H9 (cell line): ENCODE results near the gene R3HDM4. TPM values are rescaled to one million over a fixed set of nuclear protein-coding genes. Genes with fewer than 3 reads are reported as not detected.

Experiments
- DNase-seq: peaks from one replicate; pipeline ENCODE4 v3.0.0-alpha.2; 2017
- H2AFZ ChIP-seq: one replicate; pipeline ENCODE4 v1.6.1; 2013; ENCODE audit warnings: mild to moderate bottlenecking, low read length, control low read depth, moderate library complexity
- H2AK5ac ChIP-seq: 2 replicates; pipeline ENCODE4 v1.6.1; 2013; ENCODE audit warnings: low read length, control low read depth, mixed read lengths; ENCODE audit not compliant: insufficient read length
- H2BK120ac ChIP-seq: one replicate; pipeline ENCODE4 v1.6.1; 2013; ENCODE audit warnings: low read depth, mild to moderate bottlenecking, low read length, control low read depth, inconsistent platforms; ENCODE audit not compliant: poor library complexity, severe bottlenecking
- H2BK12ac ChIP-seq: 2 replicates; pipeline ENCODE4 v1.6.1; 2013; ENCODE audit warnings: low read length, control low read depth, mixed read lengths, low read depth; ENCODE audit not compliant: insufficient read length
- H2BK15ac ChIP-seq: 2 replicates; pipeline ENCODE4 v1.6.1; 2013; ENCODE audit warnings: low read depth, low read length, control low read depth
- H2BK20ac ChIP-seq: one replicate; pipeline ENCODE4 v1.6.1; 2013; ENCODE audit warnings: low read depth, mild to moderate bottlenecking, low read length, control low read depth, inconsistent platforms; ENCODE audit not compliant: poor library complexity, severe bottlenecking
- H2BK5ac ChIP-seq: 2 replicates; pipeline ENCODE4 v1.6.1; 2013; ENCODE audit warnings: low read length, control low read depth, mixed read lengths; ENCODE audit not compliant: insufficient read length
- H3K14ac ChIP-seq: 2 replicates; pipeline ENCODE4 v1.6.1; 2013; ENCODE audit warnings: low read length, control low read depth; ENCODE audit not compliant: insufficient read depth
- H3K18ac ChIP-seq: 2 replicates; pipeline ENCODE4 v1.6.1; 2013; ENCODE audit warnings: low read depth, mild to moderate bottlenecking, mixed read lengths, low read length, control low read depth; ENCODE audit not compliant: insufficient read length
- H3K23ac ChIP-seq: 2 replicates; pipeline ENCODE4 v1.6.1; 2013; ENCODE audit warnings: low read length, control low read depth, mixed read lengths, low read depth; ENCODE audit not compliant: insufficient read length
- H3K23me2 ChIP-seq: 2 replicates; pipeline ENCODE4 v1.6.1; 2013; ENCODE audit warnings: low read depth, mild to moderate bottlenecking, mixed read lengths, low read length, control low read depth; ENCODE audit not compliant: insufficient read length, poor library complexity, severe bottlenecking
- H3K27ac ChIP-seq: 2 replicates; pipeline ENCODE4 v1.5.1; 2013; ENCODE audit warnings: low read length, control low read depth, mixed read lengths, low read depth; ENCODE audit not compliant: insufficient read length
- H3K27me3 ChIP-seq: 2 replicates; pipeline ENCODE4 v1.6.1; 2013; ENCODE audit warnings: low read length, control low read depth, inconsistent platforms; ENCODE audit not compliant: insufficient read depth
- H3K4ac ChIP-seq: 2 replicates; pipeline ENCODE4 v1.6.1; 2013; ENCODE audit warnings: low read depth, mild to moderate bottlenecking, control low read depth, inconsistent platforms, low read length, moderate library complexity
- H3K4me1 ChIP-seq: 2 replicates; pipeline ENCODE4 v1.6.1; 2013; ENCODE audit warnings: low read length, control low read depth, inconsistent platforms; ENCODE audit not compliant: insufficient read depth
- H3K4me2 ChIP-seq: 2 replicates; pipeline ENCODE4 v1.6.1; 2013; ENCODE audit warnings: low read length, control low read depth, mixed read lengths; ENCODE audit not compliant: insufficient read length, insufficient read depth
- H3K56ac ChIP-seq: 2 replicates; pipeline ENCODE4 v1.6.1; 2013; ENCODE audit warnings: low read depth, mild to moderate bottlenecking, mixed read lengths, low read length, control low read depth; ENCODE audit not compliant: insufficient read length
- H3K79me1 ChIP-seq: 2 replicates; pipeline ENCODE4 v1.6.1; 2013; ENCODE audit warnings: low read depth, mild to moderate bottlenecking, moderate library complexity, low read length, control low read depth, inconsistent platforms; ENCODE audit not compliant: insufficient read depth, poor library complexity, severe bottlenecking
- H3K79me2 ChIP-seq: 2 replicates; pipeline ENCODE4 v1.6.1; 2013; ENCODE audit warnings: low read length, control low read depth, inconsistent platforms; ENCODE audit not compliant: insufficient read depth
- H3K9ac ChIP-seq: 2 replicates; pipeline ENCODE4 v1.6.1; 2013; ENCODE audit warnings: low read length, control low read depth, mixed read lengths; ENCODE audit not compliant: insufficient read length; ENCODE audit errors: extremely low read depth
- H3K9me3 ChIP-seq: one replicate; pipeline ENCODE4 v1.6.1; 2013; ENCODE audit warnings: low read depth, low read length, inconsistent platforms; ENCODE audit not compliant: control insufficient read depth
- H3T11ph ChIP-seq: one replicate; pipeline ENCODE4 v1.6.1; 2013; ENCODE audit warnings: mild to moderate bottlenecking, low read length, control low read depth, inconsistent platforms
- H4K20me1 ChIP-seq: one replicate; pipeline ENCODE4 v1.6.1; 2013; ENCODE audit not compliant: control insufficient read depth, insufficient read length, insufficient read depth
- H4K5ac ChIP-seq: 2 replicates; pipeline ENCODE4 v1.6.1; 2013; ENCODE audit warnings: low read depth, mild to moderate bottlenecking, mixed read lengths, low read length, control low read depth; ENCODE audit not compliant: insufficient read length
- H4K8ac ChIP-seq: replicated peaks from 2 replicates; pipeline ENCODE4 v1.6.1; 2013; ENCODE audit warnings: low read length, control low read depth, mixed read lengths, low read depth; ENCODE audit not compliant: insufficient read length
- H4K91ac ChIP-seq: 2 replicates; pipeline ENCODE4 v1.6.1; 2013; ENCODE audit warnings: low read depth, mild to moderate bottlenecking, moderate library complexity, mixed read lengths, low read length, control low read depth; ENCODE audit not compliant: insufficient read length
- H3K27ac Mint-ChIP-seq, 3 experiments: 2 replicates in 2 of 3; 3 replicates in 1 of 3; pipeline ENCODE4 v1.8.0; 2020 to 2021; ENCODE audit warnings: mixed read lengths in 3 of 3, mild to moderate bottlenecking in 1 of 3, moderate library complexity in 1 of 3
- H3K27me3 Mint-ChIP-seq: 2 replicates; pipeline ENCODE4 v1.8.0; 2021; ENCODE audit warnings: low read depth, mild to moderate bottlenecking, moderate library complexity, mixed read lengths
- H3K36me3 Mint-ChIP-seq, 3 experiments: 2 replicates in 2 of 3; 3 replicates in 1 of 3; pipeline ENCODE4 v1.8.0; 2020 to 2021; ENCODE audit warnings: low read depth in 3 of 3, mixed read lengths in 3 of 3; ENCODE audit not compliant: insufficient read depth in 1 of 3
- H3K4me1 Mint-ChIP-seq, 2 experiments: 2 replicates each; pipeline ENCODE4 v1.8.0; 2020; ENCODE audit warnings: mixed read lengths in 2 of 2
- H3K4me3 Mint-ChIP-seq, 2 experiments: 2 replicates in 1 of 2; 3 replicates in 1 of 2; pipeline ENCODE4 v1.8.0; 2020 to 2021; ENCODE audit warnings: mild to moderate bottlenecking in 2 of 2, mixed read lengths in 2 of 2, moderate library complexity in 1 of 2
- H3K9me3 Mint-ChIP-seq, 2 experiments: 2 replicates in 1 of 2; 3 replicates in 1 of 2; pipeline ENCODE4 v1.8.0; 2020; ENCODE audit warnings: mild to moderate bottlenecking in 2 of 2, mixed read lengths in 2 of 2, moderate library complexity in 1 of 2
- CTCF ChIP-seq: fragments of 200-600 bp; sonication (generic); conservative IDR thresholded peaks from 3 replicates; pipeline ENCODE4 v1.8.0; 2021; ENCODE audit warnings: antibody characterized with exemption, mild to moderate bottlenecking
- WGBS: extraction: QIAGEN DNeasy Blood & Tissue Kit; methylation state at CpG from one replicate; pipeline ENCODE4 v1.1.7; 2013; ENCODE audit warnings: missing lambda C conversion rate, low lambda C conversion rate, mixed read lengths; ENCODE audit not compliant: insufficient read length; ENCODE audit errors: extremely low coverage; 5-methylcytosine and 5-hydroxymethylcytosine counted together
- total RNA-seq: library from RNA; stranded (reverse); gene quantifications from 2 replicates; pipeline ENCODE4 v1.2.1, GENCODE V29; 2021

Gene R3HDM4
- total RNA-seq, 1 experiment from 2014 or later: 66.4 TPM

- Histone ChIP-seq H2BK12ac (no peak overlapping the region), H2BK20ac (no peak overlapping the region), H3K18ac (no peak overlapping the region), H3K79me2 (no peaks in the 10 kb centered on the region; the same call in 1 of the 2 replicates), H2BK5ac (no peak overlapping the region), H2AK5ac (no peak overlapping the region), H2BK15ac (no peak overlapping the region), H3K23me2 (peaks cover 3% of the 10 kb centered on the region), H2AFZ (no peak overlapping the region), H3K56ac (no peak overlapping the region), H3K9me3 (no peaks in the 10 kb centered on the region), H4K8ac (no peak overlapping the region), H3K4ac (no peak overlapping the region), H3K9ac (no peak overlapping the region), H3K4me2 (peak overlapping the region; percentile 67), H3K23ac (no peak overlapping the region), H3K79me1 (no peaks in the 10 kb centered on the region), H2BK120ac (no peak overlapping the region), H4K5ac (no peak overlapping the region), H3K27ac (no peak overlapping the region), H3K4me1 (no peaks in the 10 kb centered on the region), H3T11ph (no peak overlapping the region), H3K14ac (0 out of 2 replicates have a peak overlapping the region, but pooled peaks have one; percentile 42), H4K91ac (no peak overlapping the region), H3K27me3 (peaks cover 12% of the 10 kb centered on the region; the same call in 1 of the 2 replicates), H4K20me1 (no peaks in the 10 kb centered on the region)
- TF ChIP-seq CTCF: no peak
- H3K36me3 Mint-ChIP-seq: peaks cover 2 to 6% (median 4%) of the 10 kb centered on the region in 3 experiments; a peak in 4 of 7 replicates
- no peaks in the 10 kb centered on the region; a peak in 1 of 5 replicates for H3K9me3 Mint-ChIP-seq
- H3K4me1 Mint-ChIP-seq: peaks cover 5 to 18% of the 10 kb centered on the region in 2 experiments
- no peak overlapping the region for H3K27ac Mint-ChIP-seq
- H3K4me3 Mint-ChIP-seq: peak overlapping the region; percentile 67 to 81
- no CpG with 5 or more reads among the region's 31 CpGs for WGBS
- H3K27me3 Mint-ChIP-seq: peaks cover 30% of the 10 kb centered on the region
- DNase-seq: no peak
Observed at GRCh38 chr19:924553-925086, 11.6 kb upstream of the R3HDM4 start.
